ENCODE data around the gene PDK2.

Gene PDK2

GRCh38 chr17:50078430-50078829 is 16.7 kb upstream of the PDK2 start:
- Histone ChIP-seq H3K4me3 (no peak overlapping the region), H3K27me3 (ENCODE audit: low read depth) (no peaks in the 10 kb centered on the region), H3K9me3 (no peaks in the 10 kb centered on the region), H3K4me1 (no peaks in the 10 kb centered on the region), H3K36me3 (replicated peaks) (no peaks in the 10 kb centered on the region)
- DNase-seq (ENCODE audit: low spot score in 2 of 2), result no peak
- in situ Hi-C loops (cut with MboI; ENCODE audit: low sequenced_read_pairs), result no loop called here

- no peaks in the 10 kb centered on the region for H3K27me3 ChIP-seq (ENCODE audit: low read depth)
- H3K9me3 ChIP-seq, result no peaks in the 10 kb centered on the region
- DNase-seq (ENCODE audit: low spot score in 2 of 2), result peak in 1 of 2 experiments; percentile 73
- H3K4me1 ChIP-seq, result no peaks in the 10 kb centered on the region
- in situ Hi-C loops (cut with MboI; ENCODE audit: low sequenced_read_pairs), result loop anchor here (10.0 kb wide), 1 partner anchor 215 kb away; no protein-coding TSS in a partner anchor
- H3K36me3 ChIP-seq (replicated peaks), result no peaks in the 10 kb centered on the region
- no peak overlapping the region for H3K4me3 ChIP-seq
These were observed 15.6 kb upstream of the PDK2 start for GRCh38 chr17:50079334-50080095.

- no peaks in the 10 kb centered on the region for H3K36me3 ChIP-seq (replicated peaks)
- H3K4me3 ChIP-seq, result no peak overlapping the region
- H3K27me3 ChIP-seq (ENCODE audit: low read depth), result no peaks in the 10 kb centered on the region
- in situ Hi-C loops (cut with MboI; ENCODE audit: low sequenced_read_pairs), result loop anchor here (10.0 kb wide), 1 partner anchor 215 kb away; no protein-coding TSS in a partner anchor
- H3K4me1 ChIP-seq, result no peaks in the 10 kb centered on the region
- no peaks in the 10 kb centered on the region for H3K9me3 ChIP-seq
- DNase-seq (ENCODE audit: low spot score in 2 of 2), result no peak
These were observed 15.1 kb upstream of the PDK2 start for GRCh38 chr17:50080096-50080480.

- Histone ChIP-seq H3K27me3 (ENCODE audit: low read depth) (no peaks in the 10 kb centered on the region), H3K36me3 (replicated peaks) (no peaks in the 10 kb centered on the region), H3K4me3 (no peak overlapping the region), H3K4me1 (no peaks in the 10 kb centered on the region), H3K9me3 (no peaks in the 10 kb centered on the region)
- in situ Hi-C loops (cut with MboI; ENCODE audit: low sequenced_read_pairs), result loop anchor here (10.0 kb wide), 1 partner anchor 216 kb away; no protein-coding TSS in a partner anchor
- no peak for DNase-seq (ENCODE audit: low spot score in 2 of 2)
These were observed 14.3 kb upstream of the PDK2 start for GRCh38 chr17:50080827-50081226.

- Histone ChIP-seq H3K4me1 (no peaks in the 10 kb centered on the region), H3K36me3 (replicated peaks) (no peaks in the 10 kb centered on the region), H3K4me3 (no peak overlapping the region), H3K9me3 (no peaks in the 10 kb centered on the region), H3K27me3 (ENCODE audit: low read depth) (no peaks in the 10 kb centered on the region)
- no peak for DNase-seq (ENCODE audit: low spot score in 2 of 2)
- in situ Hi-C loops (cut with MboI; ENCODE audit: low sequenced_read_pairs), result loop anchor here (10.0 kb wide), 1 partner anchor 217 kb away; no protein-coding TSS in a partner anchor
These were observed 13.4 kb upstream of the PDK2 start for GRCh38 chr17:50081757-50082156.

GRCh38 chr17:50087246-50087911 is 7.8 kb upstream of the PDK2 start:
- in situ Hi-C loops (cut with MboI; ENCODE audit: low sequenced_read_pairs), result loop anchor here (5.0 to 10.0 kb wide), 2 partner anchors 60 to 223 kb away; no protein-coding TSS in a partner anchor
- Histone ChIP-seq H3K9me3 (no peaks in the 10 kb centered on the region), H3K27me3 (ENCODE audit: low read depth) (no peaks in the 10 kb centered on the region), H3K4me3 (no peak overlapping the region), H3K36me3 (replicated peaks) (no peaks in the 10 kb centered on the region), H3K4me1 (no peaks in the 10 kb centered on the region)
- DNase-seq (ENCODE audit: low spot score in 2 of 2), result peak; percentile 50 to 81

GRCh38 chr17:50087912-50088405 is 7.2 kb upstream of the PDK2 start:
- DNase-seq (ENCODE audit: low spot score in 2 of 2), result no peak
- no peaks in the 10 kb centered on the region for H3K27me3 ChIP-seq (ENCODE audit: low read depth)
- no peaks in the 10 kb centered on the region for H3K9me3 ChIP-seq
- no peaks in the 10 kb centered on the region for H3K4me1 ChIP-seq
- in situ Hi-C loops (cut with MboI; ENCODE audit: low sequenced_read_pairs), result loop anchor here (5.0 to 10.0 kb wide), 2 partner anchors 61 to 223 kb away; no protein-coding TSS in a partner anchor
- no peaks in the 10 kb centered on the region for H3K36me3 ChIP-seq (replicated peaks)
- H3K4me3 ChIP-seq, result no peak overlapping the region

- no peak for DNase-seq (ENCODE audit: low spot score in 2 of 2)
- in situ Hi-C loops (cut with MboI; ENCODE audit: low sequenced_read_pairs), result loop anchor here (5.0 to 10.0 kb wide), 2 partner anchors 62 to 224 kb away; no protein-coding TSS in a partner anchor
- Histone ChIP-seq H3K9me3 (no peaks in the 10 kb centered on the region), H3K27me3 (ENCODE audit: low read depth) (no peaks in the 10 kb centered on the region), H3K4me3 (no peak overlapping the region), H3K36me3 (replicated peaks) (no peaks in the 10 kb centered on the region), H3K4me1 (0 out of 2 replicates have a peak, but pooled peaks cover 2% of the 10 kb centered on the region)
These were observed 6.0 kb upstream of the PDK2 start for GRCh38 chr17:50088952-50089825.

- H3K36me3 ChIP-seq (replicated peaks), result no peaks in the 10 kb centered on the region
- peaks cover 9% of the 10 kb centered on the region for H3K4me1 ChIP-seq
- no peak overlapping the region for H3K4me3 ChIP-seq
- H3K27me3 ChIP-seq (ENCODE audit: low read depth), result no peaks in the 10 kb centered on the region
- in situ Hi-C loops (cut with MboI; ENCODE audit: low sequenced_read_pairs), result loop anchor here (5.0 kb wide), 1 partner anchor 202 kb away; no protein-coding TSS in a partner anchor
- DNase-seq (ENCODE audit: low spot score in 2 of 2), result no peak
- no peaks in the 10 kb centered on the region for H3K9me3 ChIP-seq
These were observed 5.1 kb upstream of the PDK2 start for GRCh38 chr17:50090071-50090470.

GRCh38 chr17:50090971-50091917 is 3.9 kb upstream of the PDK2 start:
- no peaks in the 10 kb centered on the region for H3K9me3 ChIP-seq
- peaks cover 15% of the 10 kb centered on the region for H3K4me1 ChIP-seq
- H3K36me3 ChIP-seq (replicated peaks), result no peaks in the 10 kb centered on the region
- DNase-seq (ENCODE audit: low spot score in 2 of 2), result no peak
- in situ Hi-C loops (cut with MboI; ENCODE audit: low sequenced_read_pairs), result loop anchor here (5.0 kb wide), 1 partner anchor 201 kb away; no protein-coding TSS in a partner anchor
- no peaks in the 10 kb centered on the region for H3K27me3 ChIP-seq (ENCODE audit: low read depth)
- H3K4me3 ChIP-seq, result no peak overlapping the region

- in situ Hi-C loops (cut with MboI; ENCODE audit: low sequenced_read_pairs), result loop anchor here (5.0 kb wide), 1 partner anchor 200 kb away; no protein-coding TSS in a partner anchor
- Histone ChIP-seq H3K36me3 (replicated peaks) (no peaks in the 10 kb centered on the region), H3K4me3 (no peak overlapping the region), H3K27me3 (ENCODE audit: low read depth) (no peaks in the 10 kb centered on the region), H3K4me1 (peaks cover 15% of the 10 kb centered on the region), H3K9me3 (no peaks in the 10 kb centered on the region)
- no peak for DNase-seq (ENCODE audit: low spot score in 2 of 2)
These were observed 3.2 kb upstream of the PDK2 start for GRCh38 chr17:50091918-50092285.

GRCh38 chr17:50093246-50093645 is 1.9 kb upstream of the PDK2 start:
- in situ Hi-C loops (cut with MboI; ENCODE audit: low sequenced_read_pairs), result loop anchor here (5.0 kb wide), 1 partner anchor 199 kb away; no protein-coding TSS in a partner anchor
- Histone ChIP-seq H3K4me1 (peaks cover 15% of the 10 kb centered on the region), H3K4me3 (no peak overlapping the region), H3K27me3 (ENCODE audit: low read depth) (no peaks in the 10 kb centered on the region), H3K9me3 (no peaks in the 10 kb centered on the region), H3K36me3 (replicated peaks) (no peaks in the 10 kb centered on the region)
- DNase-seq (ENCODE audit: low spot score in 2 of 2), result no peak

Measured in HAP-1 (cell line).